IMR-90 (cell line): Measurements from ENCODE around the gene PMS2. TPM values are rescaled to one million over a fixed set of nuclear protein-coding genes. Genes with fewer than 3 reads are reported as not detected.
"Not testable (repeated sequence)": the region's sequence is repeated elsewhere in the genome, so short reads cannot be mapped to it uniquely, and the experiment has no call there.

ENCODE experiments used
- ATAC-seq: fragments of 200-7000 bp; cut with Tn5 transposase; 2 replicates; pipeline ENCODE4 v1.9.1; 2020; ENCODE audit warnings: low read depth, mild to moderate bottlenecking, moderate library complexity
- BruUV-seq: library from RNA; stranded (reverse); fragments of 400-500 nt; replicated peaks from 2 replicates; lab custom pipeline; 2021; lab: Mats Ljungman, UMichigan
- CTCF ChIA-PET: fragments of 300-600 bp; formaldehyde crosslinking; extraction: SDS; loops from one replicate; lab custom pipeline; 2021; ENCODE audit warnings: antibody characterized with exemption; lab: Yijun Ruan, JAX
- POLR2A ChIA-PET: fragments of 300-600 bp; sonication (Branson Sonifier 250); formaldehyde crosslinking; loops from one replicate; lab custom pipeline; 2022; ENCODE audit warnings: antibody characterized with exemption; ENCODE audit not compliant: unreplicated experiment; lab: Charles Lee
- DNase-seq: peaks from one replicate; pipeline ENCODE4 v3.0.0; 2013
- H2AFZ ChIP-seq: replicated peaks from 2 replicates; pipeline ENCODE3; 2013; ENCODE audit warnings: low read length, mild to moderate bottlenecking; ENCODE audit not compliant: poor library complexity
- H2AK5ac ChIP-seq: 2 replicates; pipeline ENCODE4 v1.6.1; 2013; ENCODE audit warnings: low read depth, low read length, inconsistent platforms
- H2AK9ac ChIP-seq: replicated peaks from 2 replicates; pipeline ENCODE3; 2013; ENCODE audit warnings: mild to moderate bottlenecking, low read depth, low read length, moderate library complexity; ENCODE audit not compliant: poor library complexity
- H2BK120ac ChIP-seq: 2 replicates; pipeline ENCODE4 v1.6.1; 2013; ENCODE audit warnings: low read depth, low read length, inconsistent platforms
- H2BK15ac ChIP-seq: 3 replicates; pipeline ENCODE4 v1.6.1; 2013; ENCODE audit warnings: low read depth, low read length, inconsistent platforms
- H2BK20ac ChIP-seq: 2 replicates; pipeline ENCODE4 v1.6.1; 2013; ENCODE audit warnings: low read depth, mild to moderate bottlenecking, inconsistent platforms, low read length, moderate library complexity
- H2BK5ac ChIP-seq: 2 replicates; pipeline ENCODE4 v1.6.1; 2013; ENCODE audit warnings: mild to moderate bottlenecking, low read depth, low read length, inconsistent platforms; ENCODE audit not compliant: poor library complexity, severe bottlenecking
- H3K14ac ChIP-seq: replicated peaks from 2 replicates; pipeline ENCODE4 v1.6.1; 2013; ENCODE audit warnings: low read depth, low read length, inconsistent platforms
- H3K18ac ChIP-seq: 2 replicates; pipeline ENCODE4 v1.6.1; 2013; ENCODE audit warnings: low read depth, low read length, control low read depth
- H3K23ac ChIP-seq: 2 replicates; pipeline ENCODE4 v1.6.1; 2013; ENCODE audit warnings: low read depth, low read length, inconsistent platforms
- H3K27ac ChIP-seq: 2 replicates; pipeline ENCODE4 v1.5.1; 2013; ENCODE audit warnings: mild to moderate bottlenecking, control low read depth, low read length; ENCODE audit not compliant: insufficient read depth
- H3K27me3 ChIP-seq: 2 replicates; pipeline ENCODE4 v1.6.1; 2013; ENCODE audit warnings: low read length; ENCODE audit not compliant: control insufficient read depth, insufficient read depth
- H3K36me3 ChIP-seq: 2 replicates; pipeline ENCODE4 v1.6.1; 2013; ENCODE audit warnings: low read length, mixed read lengths; ENCODE audit not compliant: control insufficient read depth, insufficient read depth
- H3K4ac ChIP-seq: 2 replicates; pipeline ENCODE4 v1.6.1; 2013; ENCODE audit warnings: low read depth, low read length, inconsistent platforms
- H3K4me1 ChIP-seq: 2 replicates; pipeline ENCODE4 v1.6.1; 2013; ENCODE audit warnings: low read length, mixed read lengths; ENCODE audit not compliant: control insufficient read depth, insufficient read depth
- H3K4me2 ChIP-seq: 2 replicates; pipeline ENCODE4 v1.6.1; 2013; ENCODE audit warnings: low read depth, mild to moderate bottlenecking, control low read depth, low read length, moderate library complexity
- H3K4me3 ChIP-seq: 2 replicates; pipeline ENCODE4 v1.5.1; 2013; ENCODE audit warnings: low read depth, mild to moderate bottlenecking, control low read depth, low read length, moderate library complexity; ENCODE audit not compliant: insufficient read depth
- H3K56ac ChIP-seq: 2 replicates; pipeline ENCODE4 v1.6.1; 2013; ENCODE audit warnings: low read length, inconsistent platforms; ENCODE audit not compliant: insufficient read depth; ENCODE audit errors: extremely low read depth
- H3K79me1 ChIP-seq, 2 experiments: 2 replicates each; pipeline ENCODE4 v1.6.1; 2013; ENCODE audit warnings: low read length in 2 of 2, inconsistent platforms in 1 of 2, low read depth in 1 of 2
- H3K9ac ChIP-seq: 2 replicates; pipeline ENCODE4 v1.6.1; 2013; ENCODE audit warnings: low read depth, low read length, control low read depth
- H3K9me1 ChIP-seq: 2 replicates; pipeline ENCODE4 v1.6.1; 2013; ENCODE audit warnings: low read length, inconsistent platforms; ENCODE audit not compliant: insufficient read depth
- H3K9me3 ChIP-seq: 2 replicates; pipeline ENCODE4 v1.6.1; 2013; ENCODE audit warnings: low read length; ENCODE audit not compliant: control insufficient read depth, insufficient read depth
- H4K20me1 ChIP-seq: 2 replicates; pipeline ENCODE4 v1.6.1; 2013; ENCODE audit warnings: low read length, inconsistent platforms; ENCODE audit not compliant: insufficient read depth
- H4K5ac ChIP-seq: 2 replicates; pipeline ENCODE4 v1.6.1; 2013; ENCODE audit warnings: mild to moderate bottlenecking, low read depth, low read length, control low read depth
- H4K8ac ChIP-seq, 2 experiments: 2 replicates each; pipeline ENCODE4 v1.6.1; 2013; ENCODE audit warnings: low read depth in 2 of 2, low read length in 2 of 2, control low read depth in 1 of 2, inconsistent platforms in 1 of 2
- H4K91ac ChIP-seq: 2 replicates; pipeline ENCODE4 v1.6.1; 2013; ENCODE audit warnings: low read depth, low read length, inconsistent platforms; ENCODE audit not compliant: insufficient read depth
- WGBS, 2 experiments: methylation state at CpG; one replicate each; pipeline versions ENCODE4 v1.1.5 to v1.1.7; 2013; ENCODE audit warnings: missing lambda C conversion rate in 2 of 2; ENCODE audit not compliant: insufficient read length in 1 of 2; ENCODE audit errors: extremely low coverage in 2 of 2; 5-methylcytosine and 5-hydroxymethylcytosine counted together
- dilution Hi-C: fragments of 300-500 bp; cut with HindIII; formaldehyde crosslinking; loops from one replicate; pipeline ENCODE4 v1.14.3; 2018; ENCODE audit warnings: low sequenced_read_pairs; ENCODE audit not compliant: unreplicated experiment
- in situ Hi-C: fragments of 300-500 bp; cut with MboI; formaldehyde crosslinking; loops from 3 replicates; pipeline ENCODE4 v1.14.3; 2019; ENCODE audit warnings: low sequenced_read_pairs, inconsistent platforms, mixed read lengths
- intact Hi-C: fragments of 100-400 bp; cut with micrococcal nuclease; formaldehyde crosslinking; loops from 2 replicates; pipeline ENCODE4 v1.10.0; 2022
- polyA plus RNA-seq, 3 experiments: library from polyadenylated mRNA; depleted of rRNA; stranded (reverse); fragments of >200 nt; gene quantifications; 2 replicates each; pipeline ENCODE4 v1.2.3, GENCODE V29; 2012; ENCODE audit warnings: low replicate concordance in 1 of 3
- total RNA-seq: library from RNA; depleted of rRNA; stranded (reverse); fragments of >200 nt; gene quantifications from 2 replicates; pipeline ENCODE4 v1.2.3, GENCODE V29; 2012

Gene PMS2
- total and polyA plus RNA-seq, 2 of the 4 experiments (the other 2 are of a cell fraction) = 6.8 to 14.3 TPM

DNA sequence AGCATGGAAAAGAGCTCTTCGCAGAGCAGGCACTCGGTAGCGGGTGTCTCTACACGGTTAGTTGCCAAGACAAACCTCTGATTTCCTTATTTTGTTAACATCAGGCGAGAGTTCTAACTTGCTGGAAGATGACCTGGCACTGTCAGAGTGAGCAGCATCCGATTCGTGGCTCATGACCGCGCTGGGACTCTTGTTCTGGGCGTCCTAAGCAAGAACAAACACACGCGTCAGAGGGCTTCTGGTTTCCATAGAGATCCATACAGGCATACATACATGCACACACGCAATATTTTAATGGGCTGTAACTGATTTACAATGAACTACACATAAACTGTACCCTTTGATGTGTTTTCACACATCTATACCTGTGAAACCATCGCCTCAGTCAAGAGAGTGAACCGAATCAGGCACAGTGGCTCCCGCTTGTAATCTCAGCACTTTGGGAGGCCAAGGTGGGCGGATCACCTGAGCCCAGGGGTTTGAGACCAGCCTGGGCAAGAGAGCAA, 73.9 kb downstream of the PMS2 start:
- H4K91ac ChIP-seq, H4K8ac ChIP-seq, H2BK120ac ChIP-seq, POLR2A ChIA-PET, H3K36me3 ChIP-seq, H3K27me3 ChIP-seq, H3K23ac ChIP-seq, H3K4me2 ChIP-seq, H3K18ac ChIP-seq, H3K14ac ChIP-seq, ATAC-seq, H3K4ac ChIP-seq, dilution Hi-C loops, H3K9me1 ChIP-seq, DNase-seq, H3K9me3 ChIP-seq, H4K5ac ChIP-seq, H3K4me1 ChIP-seq, H2AFZ ChIP-seq, H3K27ac ChIP-seq, H2AK9ac ChIP-seq, H2AK5ac ChIP-seq, intact Hi-C loops, BruUV-seq, H2BK15ac ChIP-seq, CTCF ChIA-PET, H3K4me3 ChIP-seq, H3K56ac ChIP-seq, H3K79me1 ChIP-seq, H2BK5ac ChIP-seq, H2BK20ac ChIP-seq, H3K9ac ChIP-seq, H4K20me1 ChIP-seq, in situ Hi-C loops: not testable (repeated sequence)
- WGBS, 2 experiments = no CpG with 5 or more reads among the region's 17 CpGs
